ENCODE measurements around the gene RIN1. TPM values are rescaled to one million over a fixed set of nuclear protein-coding genes. Genes with fewer than 3 reads are reported as not detected.
A peak's percentile ranks its signal among the peaks of the same experiment; 100 is the strongest.

The RIN1 gene
- total and polyA plus RNA-seq, 2 of the 13 experiments (the other 11 are each of a cell fraction or from before 2014, with no cell fraction given) = 2.4 to 4.1 TPM

DNA sequence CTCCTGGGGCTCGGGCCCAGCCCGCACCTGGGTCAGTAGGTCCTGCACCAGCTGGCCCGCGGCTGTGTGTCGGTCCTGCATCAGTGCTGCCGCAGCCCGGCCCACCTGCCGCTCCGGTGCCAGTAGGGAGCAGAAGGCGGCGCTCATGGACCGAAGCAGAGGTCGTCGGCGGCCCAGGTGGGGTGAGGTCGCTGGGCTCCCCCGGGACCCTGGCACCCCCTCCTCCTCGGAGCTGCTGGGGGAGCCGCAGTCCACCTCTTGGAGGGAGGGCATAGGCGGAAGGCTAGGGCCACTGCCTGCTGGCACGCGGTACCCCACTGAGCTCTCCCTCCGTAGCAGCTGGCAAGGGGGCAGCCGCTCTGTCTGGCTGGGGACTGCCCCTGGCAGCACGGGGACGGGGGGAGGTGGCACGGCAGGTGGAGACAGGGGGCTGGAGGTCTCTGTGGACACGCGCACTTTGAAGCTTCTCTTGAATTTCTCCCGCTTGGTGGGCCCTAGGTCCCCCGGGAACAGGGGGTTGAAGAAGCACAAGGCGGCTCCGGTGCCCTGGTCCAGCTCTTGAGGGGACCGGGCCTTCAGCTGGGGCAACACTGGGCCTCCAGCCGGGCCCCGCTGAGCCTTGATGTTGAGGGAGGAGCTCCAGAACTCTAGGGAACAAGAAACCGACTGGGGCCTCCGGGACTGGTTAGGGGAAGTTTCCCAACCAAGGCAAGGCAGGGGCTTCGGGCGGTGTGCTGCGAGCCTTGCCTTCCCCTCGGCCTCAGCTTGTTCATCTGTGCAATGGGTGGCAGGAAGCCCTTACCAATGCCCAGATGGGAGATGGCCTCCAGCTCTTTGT lies 1.4 kb downstream of the RIN1 start:
- ATAC-seq (no peak), FAIRE-seq (no peak), DNase-seq (ENCODE audit: low spot score) (no peak)
- CTCF ChIA-PET (ENCODE audit: low intra/inter-chr PET ratio, low total read pairs) = no interaction called here
- H3K9me3 ChIP-seq (ENCODE audit: low read length) = no peaks in the 10 kb centered on the region
- H4K20me1 ChIP-seq (ENCODE audit: insufficient read depth, low read length) = no peaks in the 10 kb centered on the region
- BruUV-seq (replicated peaks) = no TSS peak
- peaks cover 5 to 6% of the 10 kb centered on the region in 2 experiments; a peak in 3 of 5 replicates for H3K36me3 ChIP-seq (replicated peaks in 1 of 2; ENCODE audit: control insufficient read depth in 1 of 2, insufficient read depth in 2 of 2, low read length in 2 of 2)
- WGBS (ENCODE audit: low lambda C conversion rate) = 79% methylated on average over 12 of the region's 42 CpGs
- intact Hi-C loops (cut with micrococcal nuclease; ENCODE audit: unreplicated experiment) (no loop called here), in situ Hi-C loops (cut with HindIII; ENCODE audit: extremely low pct_ligation_motif_present, low pct_unique_long_range_greater_than_20kb) (no loop called here)
- peak overlapping the region; percentile 87 for H3K4me2 ChIP-seq (ENCODE audit: low read depth, low read length)
- H3K27ac ChIP-seq (ENCODE audit: extremely low read length, insufficient read depth, low read length) = no peak overlapping the region
- peak overlapping the region; percentile 67 for H3K9ac ChIP-seq (ENCODE audit: insufficient read depth, low read depth, low read length)
- H3K4me3 ChIP-seq (replicated peaks in 1 of 3; ENCODE audit: insufficient read depth in 1 of 3, low read depth in 2 of 3, low read length in 3 of 3) = peak overlapping the region; percentile 64 to 79 (median 70); a peak in 5 of 6 replicates
- no peaks in the 10 kb centered on the region for H3K79me2 ChIP-seq (ENCODE audit: insufficient read depth, low read length)
- no peak overlapping the region for H2AFZ ChIP-seq (ENCODE audit: low read length)
- peaks cover 23% of the 10 kb centered on the region for H3K4me1 ChIP-seq (ENCODE audit: insufficient read depth, low read length)
- no peaks in the 10 kb centered on the region for H3K27me3 ChIP-seq (ENCODE audit: control insufficient read depth in 1 of 2, insufficient read depth in 2 of 2, low read length in 2 of 2)
- POLR2A ChIA-PET = interaction anchor here (0.9 to 3.6 kb wide), 7 partner anchors 8 to 46 kb away, joined by 3 to 59 read pairs (median 5); partner anchors contain the start of genes B4GAT1, SLC29A2 and YIF1A
- TF ChIP-seq, protein P1, sequence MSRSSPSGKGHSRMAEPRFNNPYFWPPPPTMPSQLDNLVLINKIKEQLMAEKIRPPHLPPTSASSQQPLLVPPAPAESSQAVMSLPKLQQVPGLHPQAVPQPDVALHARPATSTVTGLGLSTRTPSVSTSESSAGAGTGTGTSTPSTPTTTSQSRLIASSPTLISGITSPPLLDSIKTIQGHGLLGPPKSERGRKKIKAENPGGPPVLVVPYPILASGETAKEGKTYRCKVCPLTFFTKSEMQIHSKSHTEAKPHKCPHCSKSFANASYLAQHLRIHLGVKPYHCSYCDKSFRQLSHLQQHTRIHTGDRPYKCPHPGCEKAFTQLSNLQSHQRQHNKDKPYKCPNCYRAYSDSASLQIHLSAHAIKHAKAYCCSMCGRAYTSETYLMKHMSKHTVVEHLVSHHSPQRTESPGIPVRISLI (CRISPR knock-in tag; IDR thresholded peaks at IDR 0.05; ENCODE audit: borderline replicate concordance) = no peak
- TF ChIP-seq, protein P2, sequence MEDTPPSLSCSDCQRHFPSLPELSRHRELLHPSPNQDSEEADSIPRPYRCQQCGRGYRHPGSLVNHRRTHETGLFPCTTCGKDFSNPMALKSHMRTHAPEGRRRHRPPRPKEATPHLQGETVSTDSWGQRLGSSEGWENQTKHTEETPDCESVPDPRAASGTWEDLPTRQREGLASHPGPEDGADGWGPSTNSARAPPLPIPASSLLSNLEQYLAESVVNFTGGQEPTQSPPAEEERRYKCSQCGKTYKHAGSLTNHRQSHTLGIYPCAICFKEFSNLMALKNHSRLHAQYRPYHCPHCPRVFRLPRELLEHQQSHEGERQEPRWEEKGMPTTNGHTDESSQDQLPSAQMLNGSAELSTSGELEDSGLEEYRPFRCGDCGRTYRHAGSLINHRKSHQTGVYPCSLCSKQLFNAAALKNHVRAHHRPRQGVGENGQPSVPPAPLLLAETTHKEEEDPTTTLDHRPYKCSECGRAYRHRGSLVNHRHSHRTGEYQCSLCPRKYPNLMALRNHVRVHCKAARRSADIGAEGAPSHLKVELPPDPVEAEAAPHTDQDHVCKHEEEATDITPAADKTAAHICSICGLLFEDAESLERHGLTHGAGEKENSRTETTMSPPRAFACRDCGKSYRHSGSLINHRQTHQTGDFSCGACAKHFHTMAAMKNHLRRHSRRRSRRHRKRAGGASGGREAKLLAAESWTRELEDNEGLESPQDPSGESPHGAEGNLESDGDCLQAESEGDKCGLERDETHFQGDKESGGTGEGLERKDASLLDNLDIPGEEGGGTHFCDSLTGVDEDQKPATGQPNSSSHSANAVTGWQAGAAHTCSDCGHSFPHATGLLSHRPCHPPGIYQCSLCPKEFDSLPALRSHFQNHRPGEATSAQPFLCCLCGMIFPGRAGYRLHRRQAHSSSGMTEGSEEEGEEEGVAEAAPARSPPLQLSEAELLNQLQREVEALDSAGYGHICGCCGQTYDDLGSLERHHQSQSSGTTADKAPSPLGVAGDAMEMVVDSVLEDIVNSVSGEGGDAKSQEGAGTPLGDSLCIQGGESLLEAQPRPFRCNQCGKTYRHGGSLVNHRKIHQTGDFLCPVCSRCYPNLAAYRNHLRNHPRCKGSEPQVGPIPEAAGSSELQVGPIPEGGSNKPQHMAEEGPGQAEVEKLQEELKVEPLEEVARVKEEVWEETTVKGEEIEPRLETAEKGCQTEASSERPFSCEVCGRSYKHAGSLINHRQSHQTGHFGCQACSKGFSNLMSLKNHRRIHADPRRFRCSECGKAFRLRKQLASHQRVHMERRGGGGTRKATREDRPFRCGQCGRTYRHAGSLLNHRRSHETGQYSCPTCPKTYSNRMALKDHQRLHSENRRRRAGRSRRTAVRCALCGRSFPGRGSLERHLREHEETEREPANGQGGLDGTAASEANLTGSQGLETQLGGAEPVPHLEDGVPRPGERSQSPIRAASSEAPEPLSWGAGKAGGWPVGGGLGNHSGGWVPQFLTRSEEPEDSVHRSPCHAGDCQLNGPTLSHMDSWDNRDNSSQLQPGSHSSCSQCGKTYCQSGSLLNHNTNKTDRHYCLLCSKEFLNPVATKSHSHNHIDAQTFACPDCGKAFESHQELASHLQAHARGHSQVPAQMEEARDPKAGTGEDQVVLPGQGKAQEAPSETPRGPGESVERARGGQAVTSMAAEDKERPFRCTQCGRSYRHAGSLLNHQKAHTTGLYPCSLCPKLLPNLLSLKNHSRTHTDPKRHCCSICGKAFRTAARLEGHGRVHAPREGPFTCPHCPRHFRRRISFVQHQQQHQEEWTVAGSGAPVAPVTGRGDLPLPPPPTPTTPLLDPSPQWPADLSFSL (CRISPR knock-in tag; IDR thresholded peaks at IDR 0.05) = no peak
- TF ChIP-seq ZC3H13 (CRISPR knock-in tag; IDR thresholded peaks at IDR 0.05) (no peak), JUND (CRISPR knock-in tag; IDR thresholded peaks at IDR 0.05) (no peak), ZNF678 (CRISPR knock-in tag; IDR thresholded peaks at IDR 0.05) (no peak), ZNF557 (CRISPR knock-in tag; IDR thresholded peaks at IDR 0.05) (no peak), ZNF484 (CRISPR knock-in tag; IDR thresholded peaks at IDR 0.05; ENCODE audit: borderline replicate concordance, low read depth) (no peak), ZNF629 (CRISPR knock-in tag; conservative IDR thresholded peaks at IDR 0.05) (peak; percentile 96), ZMYM3 (CRISPR knock-in tag; IDR thresholded peaks at IDR 0.05) (peak; percentile 77), RBM22 (optimal IDR thresholded peaks at IDR 0.05; ENCODE audit: low read length) (no peak)
- TF ChIP-seq, protein P3, sequence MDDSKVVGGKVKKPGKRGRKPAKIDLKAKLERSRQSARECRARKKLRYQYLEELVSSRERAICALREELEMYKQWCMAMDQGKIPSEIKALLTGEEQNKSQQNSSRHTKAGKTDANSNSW (CRISPR knock-in tag; IDR thresholded peaks at IDR 0.05; ENCODE audit: borderline replicate concordance) = no peak

Data from HepG2 (cell line).